HG03558 (cell line): ENCODE measurements around the gene USP3.
A peak's percentile ranks its signal among the peaks of the same experiment; 100 is the strongest.

ENCODE experiments used
- ATAC-seq: cut with Tn5 transposase; IDR thresholded peaks from one replicate; pipeline ENCODE4 v1.9.1; 2021; ENCODE audit warnings: moderate number of reproducible peaks; ENCODE audit not compliant: unreplicated experiment; ENCODE audit errors: extremely low read depth

USP3 gene

DNA sequence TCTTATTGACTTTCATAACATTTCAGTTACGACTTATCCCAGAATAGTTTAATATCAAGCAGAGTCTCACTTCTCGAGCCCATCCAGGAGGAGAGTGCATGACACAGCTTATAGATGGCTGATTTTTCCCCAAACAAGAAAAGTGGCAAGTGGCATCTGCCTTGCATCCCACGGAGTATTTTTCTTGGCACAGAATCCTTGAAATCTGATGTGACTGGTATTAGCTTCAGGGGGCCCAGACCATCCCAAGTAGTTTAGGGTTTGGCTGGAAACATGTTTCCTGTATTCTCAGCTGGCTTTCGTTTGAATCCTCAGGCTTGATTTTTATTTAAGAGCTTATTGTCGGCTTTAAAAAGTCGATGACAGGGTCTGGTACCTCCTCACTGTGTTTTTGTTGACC, 72.0 kb downstream of the USP3 start:
- ATAC-seq: no peak

DNA sequence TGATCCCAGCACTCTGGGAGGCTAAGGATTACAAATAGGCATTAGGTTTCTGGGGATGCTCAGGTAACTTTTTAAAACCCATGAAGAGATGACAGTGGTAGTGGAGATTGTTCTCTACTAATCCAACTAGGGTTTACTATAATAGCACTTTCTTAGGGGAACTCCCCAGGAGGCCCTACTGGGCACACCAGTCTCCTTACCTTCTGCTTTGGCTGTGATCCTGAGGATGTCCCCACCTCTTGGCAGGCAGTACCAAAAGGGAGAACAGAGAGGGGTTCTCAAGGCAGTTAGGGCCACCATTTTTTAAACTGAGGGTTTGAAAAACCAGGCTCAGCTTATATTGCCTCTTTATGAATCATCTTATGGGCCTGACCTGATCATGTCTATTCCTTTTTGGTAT, 77.8 kb downstream of the USP3 start:
- ATAC-seq: no peak

DNA sequence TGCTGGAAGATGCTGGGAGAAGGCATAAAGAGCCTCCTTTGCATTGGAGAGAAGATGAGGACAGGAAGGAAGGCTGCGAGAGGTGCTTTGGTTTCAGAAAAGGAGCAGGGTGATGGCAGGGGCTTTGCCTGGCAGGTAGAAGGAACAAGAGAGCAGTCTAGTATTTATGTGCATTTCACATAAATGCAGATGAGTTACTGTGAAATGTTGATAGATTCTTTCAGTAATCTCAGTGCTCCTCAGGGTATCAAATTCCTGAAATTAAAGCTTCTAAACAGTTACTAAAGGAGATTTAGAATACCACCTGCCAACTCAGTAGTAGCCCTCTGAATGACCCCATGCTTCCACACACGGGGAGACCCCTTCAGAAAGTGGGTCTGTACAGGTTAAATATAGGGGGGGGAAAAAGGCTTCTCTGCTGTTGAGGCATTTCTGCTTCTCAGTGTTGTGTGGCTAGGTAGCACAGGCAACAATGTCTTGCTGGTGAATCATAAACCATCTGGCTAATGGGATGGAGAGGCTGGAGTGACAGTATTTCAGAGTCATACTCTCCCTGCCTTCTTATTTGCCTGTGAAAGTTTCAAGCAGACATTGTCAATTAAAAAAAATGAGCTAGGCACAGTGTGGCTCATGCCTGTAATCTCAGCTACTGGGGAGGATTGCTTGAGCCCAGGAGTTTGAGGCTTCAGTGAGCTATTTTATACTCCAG, 78.5 kb downstream of the USP3 start:
- no peak for ATAC-seq

DNA sequence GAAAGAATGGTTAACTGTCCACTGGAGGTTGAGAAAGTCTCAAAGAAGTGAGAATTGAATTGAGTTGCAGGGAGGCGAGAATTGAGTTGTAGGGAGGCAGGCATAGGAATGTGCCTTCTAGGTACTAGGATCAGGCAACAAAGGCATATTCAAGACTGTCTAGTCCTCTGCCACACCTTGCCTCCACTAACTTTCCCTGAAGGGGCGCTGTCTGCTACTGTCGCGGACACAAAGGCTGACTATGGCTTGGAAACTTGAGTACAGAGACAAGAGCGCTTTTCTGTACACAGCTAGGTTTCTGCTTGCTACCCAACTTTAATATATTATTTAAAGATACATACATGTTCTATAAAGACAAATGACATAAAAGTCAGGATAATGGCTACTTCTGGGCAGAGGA, 82.4 kb downstream of the USP3 start:
- ATAC-seq: no peak

DNA sequence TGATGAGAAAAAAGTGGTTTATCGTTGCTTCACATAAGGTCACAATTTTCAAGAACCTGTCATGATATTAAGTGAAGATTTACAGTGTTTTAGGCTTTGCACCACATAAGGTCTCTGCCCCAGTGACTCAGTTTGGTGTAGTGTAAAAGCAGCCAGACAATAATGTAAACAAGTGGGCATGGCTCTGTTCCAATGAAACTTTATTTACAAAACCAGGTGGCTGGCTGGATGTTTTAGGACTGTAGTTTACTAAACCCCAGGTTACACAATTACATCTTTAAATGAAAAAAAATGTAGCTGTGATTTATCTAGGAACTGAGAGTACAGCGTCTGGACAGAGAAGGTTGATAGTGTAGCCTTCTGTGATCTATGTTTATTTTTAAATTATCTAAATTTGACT, 83.1 kb downstream of the USP3 start:
- ATAC-seq: no peak

DNA sequence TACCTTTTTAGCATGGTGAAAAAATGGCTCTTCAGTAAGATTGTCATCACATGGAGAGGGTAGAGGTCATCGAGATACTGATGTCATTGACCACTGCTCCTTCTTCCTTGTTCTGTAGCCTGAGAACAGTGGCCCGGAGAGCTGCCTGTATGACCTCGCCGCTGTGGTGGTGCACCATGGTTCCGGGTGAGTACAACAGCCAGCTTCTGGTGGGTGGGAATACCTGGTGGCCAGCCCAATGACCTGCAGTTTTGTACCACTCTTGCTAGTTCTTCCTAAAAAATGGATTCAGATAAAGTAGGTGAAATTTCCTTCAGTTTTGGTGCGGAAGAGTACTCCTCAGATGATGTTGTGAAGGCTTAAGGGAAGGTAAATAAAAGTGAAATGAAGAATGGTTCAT, 84.4 kb downstream of the USP3 start:
- ATAC-seq: no peak

DNA sequence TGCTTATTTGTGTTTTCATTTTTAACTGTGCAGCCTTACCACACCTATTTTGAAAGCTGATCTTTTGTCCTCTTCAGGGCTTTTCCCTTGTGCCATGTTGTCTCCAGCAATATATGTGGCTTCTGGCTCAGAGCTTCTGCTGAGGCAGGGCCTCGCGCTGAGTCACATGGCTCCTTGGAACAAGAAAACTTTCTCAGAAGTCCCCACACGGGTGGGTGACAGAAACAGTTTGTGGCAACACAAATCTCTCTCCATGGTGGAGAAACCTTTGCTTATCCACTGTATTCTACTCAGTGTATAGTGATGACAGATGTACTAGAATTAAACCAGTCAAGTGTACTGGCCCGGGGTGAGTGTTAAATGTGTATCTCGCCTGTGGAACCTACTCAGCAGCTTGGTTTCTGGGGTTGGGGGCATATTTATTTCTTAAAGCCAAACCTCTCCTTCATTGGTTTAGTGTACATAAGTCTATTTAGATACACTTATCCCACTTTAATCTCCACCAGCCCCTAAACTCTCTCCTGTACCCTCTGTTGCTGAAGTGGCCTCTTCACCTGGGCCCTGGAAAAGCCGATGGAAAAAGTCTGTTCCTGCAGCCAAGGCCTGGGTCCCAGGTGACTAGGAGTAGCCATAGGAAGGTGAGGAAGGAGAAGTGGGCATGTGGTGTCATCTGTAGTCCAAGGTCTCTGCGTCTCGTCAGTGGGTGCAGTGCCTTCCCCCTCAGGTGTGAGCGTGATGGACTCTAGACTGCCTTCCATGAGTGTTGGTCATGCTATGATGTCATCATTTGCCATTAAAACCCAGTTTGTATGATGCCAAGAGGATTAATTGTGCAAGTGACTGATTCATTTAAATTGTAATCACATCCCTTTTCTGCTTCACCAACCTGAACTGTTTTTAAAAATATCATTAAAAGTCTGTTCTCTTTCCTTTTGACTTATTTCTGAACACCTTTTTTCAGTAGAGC, 89.6 kb downstream of the USP3 start:
- no peak for ATAC-seq

DNA sequence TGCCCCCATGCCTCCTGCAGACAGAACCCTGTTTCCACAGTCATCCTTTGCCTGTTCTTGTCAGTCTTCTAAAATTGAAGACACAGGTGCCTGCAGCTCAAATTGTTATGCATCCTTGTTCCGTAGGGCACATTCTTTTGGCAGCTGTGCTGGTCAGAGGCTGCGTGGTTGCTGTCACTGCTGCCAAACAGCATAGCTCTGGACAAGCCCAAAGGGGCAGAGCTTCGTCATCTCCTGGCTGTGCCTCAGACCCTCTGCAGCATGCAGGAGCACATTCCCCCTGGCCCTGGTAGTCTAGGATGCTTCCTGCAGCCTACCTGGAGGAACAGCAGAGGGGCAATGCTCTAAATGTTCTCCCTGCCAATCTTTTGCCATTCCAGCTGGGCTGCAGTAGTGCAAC, 90.7 kb downstream of the USP3 start:
- no peak for ATAC-seq

DNA sequence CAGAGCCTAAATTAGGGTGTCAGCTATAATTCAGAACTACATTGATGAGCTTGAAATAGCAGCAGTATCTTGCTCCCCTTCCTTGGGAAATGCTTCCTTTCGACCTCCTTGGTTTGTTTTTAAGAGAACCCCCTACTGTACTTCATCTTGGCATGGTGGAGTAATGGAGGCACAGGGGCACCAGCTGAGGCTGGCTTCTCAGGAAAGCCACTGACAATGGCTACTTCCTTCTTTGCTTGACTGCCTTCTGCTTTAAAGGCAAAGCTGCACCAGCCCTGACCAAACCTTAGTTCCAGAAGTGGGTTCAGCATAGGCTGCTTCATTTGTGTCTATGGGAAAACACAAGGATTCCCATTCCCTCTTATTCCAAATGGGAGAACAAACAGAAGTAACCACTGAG, 91.3 kb downstream of the USP3 start:
- ATAC-seq: no peak

DNA sequence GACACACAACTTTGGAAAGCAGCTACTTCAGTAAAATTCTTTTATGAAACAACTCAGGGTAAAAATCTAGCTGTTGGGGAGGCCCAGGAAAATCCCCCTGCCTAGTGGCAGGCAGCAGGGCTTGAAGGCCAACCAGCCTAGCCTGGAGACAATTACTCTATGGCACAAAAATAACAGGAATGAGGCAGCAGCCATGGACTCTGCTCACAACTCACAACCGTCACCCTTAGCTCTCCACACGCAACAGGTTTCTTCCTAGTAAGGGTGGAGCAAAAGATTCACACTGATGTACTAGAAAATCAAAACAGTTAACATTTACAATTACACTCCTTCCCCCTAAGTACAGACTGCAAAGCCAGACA, 92.3 kb downstream of the USP3 start:
- no peak for ATAC-seq

DNA sequence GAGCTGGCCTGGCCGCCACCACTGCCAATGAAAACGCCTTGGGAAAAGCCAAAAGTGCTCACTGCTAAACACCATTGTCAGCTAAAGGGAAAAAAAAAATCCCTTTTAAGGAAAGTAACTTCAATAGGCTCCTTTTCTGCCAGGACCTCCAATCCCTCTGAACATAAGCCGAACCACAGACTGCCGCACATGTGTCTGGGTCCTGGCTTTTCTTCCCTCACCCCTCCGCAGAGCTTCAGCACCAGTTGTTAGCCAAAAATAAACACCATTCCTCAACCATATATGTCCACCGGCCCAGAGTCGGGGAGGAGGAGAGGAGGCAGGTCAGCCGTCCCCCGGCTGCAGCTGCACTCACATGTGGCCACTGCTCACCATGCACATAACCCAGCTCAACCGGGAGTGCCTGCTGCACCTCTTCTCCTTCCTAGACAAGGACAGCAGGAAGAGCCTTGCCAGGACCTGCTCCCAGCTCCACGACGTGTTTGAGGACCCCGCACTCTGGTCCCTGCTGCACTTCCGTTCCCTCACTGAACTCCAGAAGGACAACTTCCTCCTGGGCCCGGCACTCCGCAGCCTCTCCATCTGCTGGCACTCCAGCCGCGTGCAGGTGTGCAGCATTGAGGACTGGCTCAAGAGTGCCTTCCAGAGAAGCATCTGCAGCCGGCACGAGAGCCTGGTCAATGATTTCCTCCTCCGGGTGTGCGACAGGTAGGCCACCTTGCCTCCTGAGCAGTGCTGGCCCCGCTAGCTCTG, 92.8 kb downstream of the USP3 start, which contains the start of gene FBXL22:
FBXL22 (plus strand) TSS at position 350 of the 753 bp plus-strand sequence; CDS start at position 356, 6 bp downstream.
- no peak for ATAC-seq

DNA sequence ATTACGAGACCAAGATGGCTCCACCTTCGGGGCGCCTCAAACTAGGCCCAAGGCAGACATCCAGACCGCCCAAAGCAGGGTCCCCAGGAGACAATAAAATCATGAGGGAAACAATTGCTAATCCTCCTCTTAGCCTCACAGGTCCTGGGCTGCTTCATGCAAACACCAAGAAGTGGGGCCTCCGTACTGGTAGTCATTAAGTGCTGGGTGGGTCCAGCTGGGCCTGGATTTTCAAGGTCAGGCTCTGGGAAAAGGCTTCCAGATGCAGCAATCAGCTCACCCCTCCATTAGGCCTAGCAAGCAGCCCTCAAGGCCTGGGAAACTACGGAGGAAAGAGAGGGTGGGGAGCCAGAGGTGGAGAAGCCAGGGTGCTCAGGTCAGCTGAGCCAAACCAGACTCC, 93.4 kb downstream of the USP3 start:
- no peak for ATAC-seq

DNA sequence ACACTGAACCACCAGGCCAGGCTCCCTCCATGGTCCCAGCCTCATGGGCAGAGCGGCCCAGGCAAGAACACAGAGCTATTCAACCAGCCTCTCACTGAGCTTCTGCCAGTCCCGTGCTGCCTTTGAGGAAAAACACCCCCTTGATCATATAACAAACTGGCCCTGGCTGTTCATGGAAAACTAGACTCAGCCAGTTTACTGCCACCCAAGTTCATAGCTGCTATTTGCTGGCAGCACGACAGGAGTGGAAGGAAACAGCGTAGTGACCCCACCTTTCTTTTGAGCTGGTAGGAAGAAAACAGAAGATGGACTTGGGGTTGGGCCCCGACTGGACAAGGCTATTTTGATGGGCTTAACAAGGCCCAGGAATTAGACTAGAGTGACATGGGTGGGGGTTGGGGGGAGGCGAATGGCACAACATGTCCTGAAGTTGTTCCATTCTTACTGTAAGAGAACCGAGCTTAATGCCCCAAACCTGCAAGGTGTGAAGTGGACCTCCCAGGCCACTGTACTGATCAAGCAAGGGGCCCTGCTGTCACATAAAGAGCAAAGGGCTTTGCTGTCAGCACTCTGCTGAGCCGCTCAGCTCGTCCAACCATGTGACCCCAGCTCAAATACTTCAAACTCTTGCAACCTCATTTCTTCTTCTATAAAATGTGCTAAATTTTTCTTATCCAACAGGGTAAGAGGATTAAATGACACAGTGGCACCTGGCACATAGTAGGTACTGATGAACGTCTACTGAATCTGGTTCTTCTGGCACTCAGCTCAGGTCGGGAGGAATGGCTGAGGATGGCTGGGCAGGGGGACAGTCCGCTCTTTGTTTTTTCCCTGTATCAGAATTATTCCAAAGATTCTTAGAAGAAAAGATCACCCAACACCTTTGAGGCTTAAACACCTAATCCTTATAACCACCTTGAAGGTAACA, 94.3 kb downstream of the USP3 start:
- no peak for ATAC-seq

DNA sequence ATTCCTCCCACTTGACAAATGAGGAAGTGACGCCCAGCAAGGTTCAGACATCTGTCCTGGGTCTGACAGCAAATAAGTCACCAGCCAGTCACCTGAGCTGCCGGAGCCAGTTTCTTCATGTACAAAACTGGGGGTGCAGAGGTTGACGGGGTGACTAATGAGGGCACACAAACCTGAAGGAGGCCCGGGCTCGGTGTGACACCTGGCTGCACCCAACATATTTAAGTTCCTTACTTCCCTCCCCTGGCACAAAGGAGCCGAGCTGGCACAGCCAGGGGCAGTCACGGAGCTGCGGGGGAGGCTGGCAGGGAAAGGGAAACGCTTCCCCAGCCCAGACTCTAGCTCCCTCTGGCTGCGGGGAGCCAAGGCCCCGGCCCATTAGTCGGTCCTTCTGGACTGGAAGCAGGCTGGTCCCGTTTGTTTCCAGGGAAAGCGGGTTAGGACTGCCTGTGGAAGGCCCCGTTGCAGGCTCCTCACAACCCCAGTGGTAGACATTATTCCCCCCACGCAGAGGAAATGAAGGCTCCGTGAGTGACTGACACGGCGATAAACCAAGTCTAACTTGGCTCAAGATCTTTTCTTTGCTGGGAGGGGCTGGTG, 95.1 kb downstream of the USP3 start:
- no peak for ATAC-seq

DNA sequence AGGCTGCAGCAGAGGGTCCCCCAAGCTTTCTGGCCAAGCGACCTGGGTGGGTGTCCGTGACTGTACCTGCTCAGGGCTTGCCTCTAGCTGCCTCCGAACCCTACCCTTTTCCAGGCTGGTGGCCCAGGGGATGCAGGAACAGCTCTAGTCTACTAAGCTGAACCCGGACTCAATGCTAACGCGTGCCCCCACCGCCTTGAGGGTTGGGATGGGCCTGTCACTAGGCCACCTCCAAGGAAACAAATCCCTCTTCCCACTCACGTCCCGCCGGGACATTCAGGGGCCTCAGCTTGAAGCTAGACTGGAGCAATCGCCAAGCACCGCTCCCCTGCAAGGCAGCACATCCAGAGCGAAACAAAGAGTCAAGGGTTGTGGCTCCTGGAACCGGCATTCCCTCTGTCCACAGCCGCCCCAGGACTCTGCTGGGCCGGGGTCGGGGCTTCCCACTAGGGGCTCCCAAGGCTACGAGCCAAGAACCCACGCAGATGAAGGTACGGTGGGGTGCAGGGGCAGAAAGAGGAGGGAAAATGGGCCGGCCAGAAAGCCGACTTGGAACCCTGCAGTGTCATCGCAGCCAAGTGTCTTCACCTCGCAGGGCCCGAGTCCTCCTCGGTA, 95.7 kb downstream of the USP3 start:
- ATAC-seq: no peak

DNA sequence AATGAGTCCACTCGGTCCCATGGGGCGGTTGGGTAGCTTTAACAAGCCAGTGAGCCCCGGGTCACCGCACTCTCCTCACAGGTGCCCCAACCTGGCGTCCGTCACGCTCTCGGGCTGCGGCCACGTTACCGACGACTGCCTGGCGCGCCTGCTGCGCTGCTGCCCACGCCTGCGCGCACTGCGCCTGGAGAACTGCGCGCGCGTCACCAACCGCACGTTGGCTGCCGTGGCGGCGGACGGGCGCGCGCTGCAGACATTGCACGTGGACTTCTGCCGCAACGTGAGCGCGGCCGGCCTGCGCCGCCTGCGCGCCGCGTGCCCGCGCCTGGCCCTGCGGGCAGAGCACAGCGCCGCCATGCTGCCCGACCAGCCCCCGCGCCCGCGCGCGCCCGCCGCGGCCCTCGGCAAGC, 96.2 kb downstream of the USP3 start:
- peak; percentile 42 for ATAC-seq

DNA sequence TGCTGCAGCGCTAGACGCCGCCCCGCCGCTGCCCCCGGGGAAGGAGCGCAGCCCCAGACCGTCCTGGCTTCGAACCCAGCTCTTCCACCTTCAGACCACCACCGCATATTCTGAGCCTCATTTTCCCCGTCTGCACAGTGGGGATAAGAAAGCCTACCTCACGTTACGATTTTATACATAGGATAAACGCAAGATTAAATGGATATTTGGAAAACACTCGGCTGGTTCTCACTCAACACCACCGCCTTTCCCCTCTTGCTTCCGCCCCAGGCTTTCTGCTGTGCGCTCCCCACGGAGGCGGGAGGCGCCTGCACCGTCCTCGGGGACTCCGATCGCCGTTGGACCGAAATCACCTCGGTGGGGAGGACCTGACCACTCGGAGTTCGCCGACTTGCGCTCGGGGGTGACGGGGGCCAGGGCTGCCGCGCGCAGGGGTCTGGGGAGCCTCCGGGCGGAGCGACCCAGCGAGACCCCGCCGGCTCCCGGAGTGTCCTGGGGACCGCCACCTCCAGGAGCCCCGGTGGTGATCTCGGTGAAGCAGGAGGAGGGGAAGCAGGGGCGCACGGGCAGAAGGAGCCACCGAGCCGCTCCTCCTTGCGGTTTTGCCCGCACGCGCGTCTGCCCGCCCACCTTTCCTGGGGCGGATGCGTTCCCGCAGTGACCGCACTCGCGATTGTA, 96.8 kb downstream of the USP3 start:
- no peak for ATAC-seq

DNA sequence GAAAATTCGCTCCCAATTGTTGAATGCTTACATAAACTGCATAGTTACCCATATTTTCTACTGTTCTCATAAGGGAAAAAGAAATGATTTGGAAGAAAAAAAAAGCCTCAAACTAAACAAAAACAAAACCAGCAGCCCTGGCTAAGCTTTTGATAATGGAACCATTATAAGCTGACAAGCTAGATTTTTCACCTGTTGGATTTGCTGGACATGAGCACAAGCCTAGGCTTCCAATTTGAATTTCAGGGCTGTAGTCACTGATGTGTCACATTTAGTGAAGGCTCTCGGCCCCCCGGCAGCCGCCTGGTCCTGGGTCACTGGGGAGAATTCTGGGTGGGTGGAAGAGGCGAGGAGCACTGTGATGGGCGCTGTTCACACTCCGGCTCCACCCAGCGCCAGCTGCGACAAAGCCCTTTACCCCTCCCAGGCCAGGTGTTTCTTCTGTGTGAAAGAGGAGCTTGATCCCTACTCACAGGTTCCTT, 97.4 kb downstream of the USP3 start:
- ATAC-seq: no peak
